Measurements from ENCODE around the gene TMIGD1.

Gene TMIGD1

GRCh38 chr17:30290696-30291542 lies 42.9 kb downstream of the TMIGD1 start:
- DNase-seq (ENCODE audit: low read depth in 3 of 3): peak in 2 of 3 experiments; percentile 6 to 19

GRCh38 chr17:30290077-30290476 lies 43.8 kb downstream of the TMIGD1 start:
- no peak for DNase-seq (ENCODE audit: low read depth in 3 of 3)

GRCh38 chr17:30279156-30279555 lies 54.7 kb downstream of the TMIGD1 start:
- DNase-seq (ENCODE audit: low read depth in 3 of 3): no peak

GRCh38 chr17:30278032-30278431 lies 55.8 kb downstream of the TMIGD1 start:
- DNase-seq (ENCODE audit: low read depth in 3 of 3): no peak

- DNase-seq (ENCODE audit: low read depth in 3 of 3): no peak
These were observed 57.9 kb downstream of the TMIGD1 start for GRCh38 chr17:30275911-30276310.

GRCh38 chr17:30274887-30275286 lies 59.0 kb downstream of the TMIGD1 start:
- no peak for DNase-seq (ENCODE audit: low read depth in 3 of 3)

- DNase-seq (ENCODE audit: low read depth in 3 of 3): no peak
These were observed 60.5 kb downstream of the TMIGD1 start for GRCh38 chr17:30273373-30273772.

- no peak for DNase-seq (ENCODE audit: low read depth in 3 of 3)
These were observed 62.8 kb downstream of the TMIGD1 start for GRCh38 chr17:30271102-30271501.

GRCh38 chr17:30267625-30268024 lies 66.2 kb downstream of the TMIGD1 start:
- no peak for DNase-seq (ENCODE audit: low read depth in 3 of 3)

Data from stimulated activated CD4-positive, alpha-beta T cell treated with anti-CD3 and anti-CD28 coated beads, TNF-alpha, amount 100 ng/mL, for 4 hours (primary cell).